Erythroblast (primary cell): ENCODE results near the gene ARHGAP30.

Experiments
- GATA1 ChIP-seq: IDR thresholded peaks from 2 replicates; pipeline ENCODE4 v1.6.1; 2011; ENCODE audit warnings: low read depth, mild to moderate bottlenecking, control low read depth, low read length, moderate library complexity
- POLR2A ChIP-seq: IDR thresholded peaks from 2 replicates; pipeline ENCODE4 v1.6.1; 2011; ENCODE audit warnings: mild to moderate bottlenecking, low read length

DNA sequence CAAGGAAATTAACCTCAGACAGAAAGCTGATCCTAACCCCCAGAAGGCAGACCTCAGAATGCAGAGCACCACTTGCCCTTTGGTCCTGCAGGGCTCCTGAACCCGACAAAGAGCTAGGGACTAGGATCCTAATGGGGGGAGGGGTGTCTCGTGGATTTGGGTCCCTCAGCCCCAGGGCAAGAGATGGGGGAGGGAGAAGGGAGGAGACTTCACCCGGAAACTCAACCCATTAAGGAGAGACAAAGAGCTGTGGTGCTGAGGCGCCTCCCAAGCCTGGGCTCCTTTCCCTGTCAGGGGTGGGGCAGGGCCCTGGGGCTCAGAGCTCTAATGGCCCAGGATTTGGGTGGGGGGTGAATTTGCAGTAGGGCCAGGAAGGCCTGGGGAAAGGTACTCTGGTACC, 16.8 kb upstream of the ARHGAP30 start:
- TF ChIP-seq POLR2A (no peak), GATA1 (no peak)
